Fibroblast of villous mesenchyme (primary cell): Measurements from ENCODE around the gene STK40. TPM values are rescaled to one million over a fixed set of nuclear protein-coding genes. Genes with fewer than 3 reads are reported as not detected.

Source experiments
- DNase-seq: peaks from one replicate; pipeline ENCODE4 v3.0.0-alpha.2; 2010; ENCODE audit warnings: low read depth
- H3K4me3 ChIP-seq: 2 replicates; pipeline ENCODE4 v1.5.1; 2011; ENCODE audit warnings: low read depth, mild to moderate bottlenecking, low read length
- CTCF ChIP-seq: IDR thresholded peaks from 2 replicates; pipeline ENCODE4 v1.5.1; 2012; ENCODE audit warnings: low read depth, mild to moderate bottlenecking, low read length; ENCODE audit not compliant: insufficient read depth
- small RNA-seq: library from RNA; depleted of rRNA; stranded (forward); fragments of <200 nt; gene quantifications from one replicate; pipeline ENCODE3, GENCODE V24; 2012
- total RNA-seq: library from RNA; depleted of rRNA; stranded (reverse); fragments of >200 nt; gene quantifications from 2 replicates; pipeline ENCODE4 v1.2.3, GENCODE V29; 2012

Gene STK40
- total RNA-seq, 1 donor = 24.6 TPM

GRCh38 chr1:36295390-36295789 is 90.3 kb downstream of the STK40 start:
- TF ChIP-seq CTCF = no peak
- no peak for DNase-seq
- H3K4me3 ChIP-seq = no peak overlapping the region

Small RNA genes lying within 50 kb of the gene (small RNA-seq; reads per million reads assigned to genes)
- gene RNU4-27P = not detected
- gene SNORA63C = 1.1 reads per million, percentile 19 among the genes with 10 or more reads in this experiment

Other genes with a start within 250 kb of the STK40 start
- gene TRAPPC3, start 236.4 kb downstream of the STK40 start, total RNA-seq = 94.6 and 102 TPM in 2 replicates
- 142 and 187 TPM in 2 replicates for gene MAP7D1, start 229.8 kb downstream of the STK40 start, total RNA-seq
- gene THRAP3, start 161.5 kb downstream of the STK40 start, total RNA-seq = 120 and 130 TPM in 2 replicates
- gene SH3D21, start 79.6 kb downstream of the STK40 start, total RNA-seq = 3.9 and 5.8 TPM in 2 replicates
- gene EVA1B, start 62.3 kb downstream of the STK40 start, total RNA-seq = 191 and 305 TPM in 2 replicates
- 6.9 and 10.0 TPM in 2 replicates for gene LSM10, start 12.0 kb upstream of the STK40 start, total RNA-seq
- gene OSCP1, start 64.5 kb upstream of the STK40 start, total RNA-seq = 6.0 and 8.1 TPM in 2 replicates
- gene MRPS15, start 78.5 kb upstream of the STK40 start, total RNA-seq = 63.5 and 83.8 TPM in 2 replicates
- 0.32 TPM in 1 of 2 replicates, not detected in the other for gene CSF3R, start 97.0 kb upstream of the STK40 start, total RNA-seq